ENCODE measurements around the gene NEURL1.
A peak's percentile ranks its signal among the peaks of the same experiment; 100 is the strongest.
"Not testable (repeated sequence)": the region's sequence is repeated elsewhere in the genome, so short reads cannot be mapped to it uniquely, and the experiment has no call there.

NEURL1 gene

DNA sequence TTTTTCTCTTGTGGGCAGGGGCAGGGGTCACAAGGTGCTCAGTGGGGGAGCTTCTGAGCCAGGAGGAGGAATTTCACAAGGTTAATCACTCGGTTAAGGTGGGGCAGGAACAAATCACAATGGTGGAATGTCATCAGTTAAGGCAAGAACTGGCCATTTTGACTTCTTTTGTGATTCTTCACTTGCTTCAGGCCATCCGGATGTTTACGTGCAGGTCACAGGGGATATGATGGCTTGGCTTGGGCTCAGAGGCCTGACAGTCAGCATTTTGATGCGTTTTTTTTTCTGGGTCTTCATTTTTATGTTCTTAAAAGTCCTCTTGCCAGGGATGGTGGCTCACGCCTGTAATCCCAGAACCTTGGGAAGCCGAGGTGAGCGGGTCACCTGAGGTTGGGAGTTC lies 28.5 kb downstream of the NEURL1 start:
- DNase-seq = not testable (repeated sequence)

GRCh38 chr10:103523683-103524082 lies 30.2 kb downstream of the NEURL1 start:
- no peak for DNase-seq

GRCh38 chr10:103525901-103526300 lies 32.4 kb downstream of the NEURL1 start:
- DNase-seq = no peak

- not testable (repeated sequence) for DNase-seq
Measured at GRCh38 chr10:103527476-103527875, 34.0 kb downstream of the NEURL1 start.

GRCh38 chr10:103528549-103528948 lies 35.0 kb downstream of the NEURL1 start:
- no peak for DNase-seq

DNA sequence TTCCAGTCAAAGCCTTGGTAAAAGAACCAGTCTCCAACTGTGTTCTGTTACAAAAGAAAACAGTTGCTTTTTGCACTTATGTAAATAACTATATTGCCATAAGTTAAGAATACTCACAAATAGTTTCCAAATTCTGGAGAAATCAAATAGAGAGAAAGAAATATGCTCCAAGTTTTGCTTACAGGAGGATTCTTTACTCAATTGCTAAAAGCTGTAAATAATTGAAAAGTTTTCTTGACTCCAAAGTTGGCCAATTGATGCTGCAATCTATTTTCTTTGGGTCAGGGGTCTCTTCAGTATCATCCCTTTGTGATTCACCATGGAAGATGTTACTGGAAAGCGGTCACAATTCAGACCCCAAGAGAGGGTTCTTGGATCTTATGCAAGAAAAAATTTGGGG lies 36.0 kb downstream of the NEURL1 start:
- DNase-seq = no peak

GRCh38 chr10:103533827-103534226 lies 40.3 kb downstream of the NEURL1 start:
- DNase-seq = no peak

DNA sequence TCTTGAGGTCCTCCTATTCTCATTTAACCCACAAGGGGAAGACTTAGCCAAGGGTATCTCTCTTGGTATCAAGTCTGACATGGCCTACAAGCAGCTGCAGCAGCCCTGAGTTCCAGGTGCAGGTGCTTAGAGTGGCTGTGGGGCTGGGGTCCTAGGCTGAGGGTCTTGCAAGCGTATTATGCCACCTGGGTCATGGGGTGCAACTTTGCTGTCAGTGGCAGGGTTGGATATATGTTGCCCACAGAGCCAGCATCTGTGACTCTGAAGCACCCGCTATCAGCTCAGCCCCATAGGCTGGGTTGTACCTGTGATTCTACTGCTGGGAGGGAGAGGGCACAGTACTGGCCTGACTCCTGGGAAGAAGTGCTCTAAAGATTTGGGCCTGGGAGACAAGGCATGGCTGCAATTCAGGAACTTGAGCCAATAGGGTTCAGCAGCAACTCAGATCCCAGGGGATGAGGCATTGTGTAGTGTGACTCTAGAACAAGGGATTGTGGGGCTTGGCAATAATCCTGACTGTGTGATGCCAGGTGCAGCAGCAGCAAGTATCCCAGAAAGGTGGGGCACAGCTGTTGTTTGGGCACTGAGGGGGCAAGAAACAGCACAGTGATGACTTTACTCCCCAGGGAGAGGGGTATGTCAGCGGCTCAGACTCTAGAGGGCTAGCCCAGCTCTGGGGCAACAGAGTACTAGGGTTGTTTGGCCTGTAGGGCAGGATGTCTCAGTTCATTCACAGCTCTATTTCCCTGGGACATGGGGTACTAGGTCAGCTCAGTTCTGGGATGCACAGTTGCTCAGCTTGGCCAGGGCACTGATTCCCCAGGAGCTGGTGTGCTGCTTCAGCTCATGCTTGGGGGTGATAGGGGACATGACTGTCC lies 41.4 kb downstream of the NEURL1 start:
- DNase-seq = no peak

- DNase-seq = no peak
Measured at GRCh38 chr10:103535595-103535994, 42.1 kb downstream of the NEURL1 start.

- DNase-seq = no peak
Measured at GRCh38 chr10:103539751-103540150, 46.2 kb downstream of the NEURL1 start.

GRCh38 chr10:103540722-103541121 lies 47.2 kb downstream of the NEURL1 start:
- no peak for DNase-seq

- no peak for DNase-seq
Measured at GRCh38 chr10:103541616-103542015, 48.1 kb downstream of the NEURL1 start.

DNA sequence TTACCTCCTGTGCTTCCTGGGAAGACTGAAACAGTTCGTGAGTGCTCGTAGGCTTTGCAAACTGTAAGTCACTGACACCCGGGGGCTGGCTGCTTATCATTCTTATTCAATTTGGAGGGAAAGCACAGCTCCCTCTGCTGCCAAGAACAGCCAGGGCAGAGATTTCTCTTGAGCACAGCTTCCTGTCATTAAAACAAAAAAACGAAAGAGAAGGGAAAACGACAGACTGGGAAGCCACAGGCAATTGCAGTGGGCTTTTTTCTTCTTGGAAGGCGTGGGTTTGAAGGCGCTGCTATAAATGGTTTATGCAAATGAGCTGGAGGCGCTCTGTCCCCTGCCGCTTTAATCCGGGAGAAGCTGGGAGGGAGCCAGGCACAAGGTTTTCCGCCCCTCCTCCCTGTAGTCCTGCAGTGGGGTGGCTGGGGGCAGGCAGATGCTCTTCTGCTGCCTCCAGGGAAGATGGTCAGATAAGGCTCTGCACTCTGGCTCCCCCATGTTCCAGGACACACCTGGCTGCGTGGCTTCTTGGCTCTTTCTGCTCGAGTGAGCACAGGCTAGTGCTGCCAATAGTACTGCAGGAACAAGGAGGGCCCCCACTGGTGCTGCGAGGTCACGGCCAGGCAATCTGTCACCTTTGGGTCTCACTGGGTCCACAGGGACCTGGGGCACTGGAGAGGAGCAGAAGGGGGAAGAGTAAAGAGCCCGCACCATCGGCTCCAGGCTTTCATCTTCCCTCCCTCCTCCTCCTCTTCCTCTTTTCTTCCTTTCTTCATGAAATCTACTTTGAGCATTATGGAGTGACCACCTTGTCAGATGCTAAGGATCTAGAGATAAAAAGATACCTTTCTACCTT lies 49.5 kb downstream of the NEURL1 start:
- peak; percentile 9 for DNase-seq

GRCh38 chr10:103543617-103544525 lies 50.4 kb downstream of the NEURL1 start:
- no peak for DNase-seq

DNA sequence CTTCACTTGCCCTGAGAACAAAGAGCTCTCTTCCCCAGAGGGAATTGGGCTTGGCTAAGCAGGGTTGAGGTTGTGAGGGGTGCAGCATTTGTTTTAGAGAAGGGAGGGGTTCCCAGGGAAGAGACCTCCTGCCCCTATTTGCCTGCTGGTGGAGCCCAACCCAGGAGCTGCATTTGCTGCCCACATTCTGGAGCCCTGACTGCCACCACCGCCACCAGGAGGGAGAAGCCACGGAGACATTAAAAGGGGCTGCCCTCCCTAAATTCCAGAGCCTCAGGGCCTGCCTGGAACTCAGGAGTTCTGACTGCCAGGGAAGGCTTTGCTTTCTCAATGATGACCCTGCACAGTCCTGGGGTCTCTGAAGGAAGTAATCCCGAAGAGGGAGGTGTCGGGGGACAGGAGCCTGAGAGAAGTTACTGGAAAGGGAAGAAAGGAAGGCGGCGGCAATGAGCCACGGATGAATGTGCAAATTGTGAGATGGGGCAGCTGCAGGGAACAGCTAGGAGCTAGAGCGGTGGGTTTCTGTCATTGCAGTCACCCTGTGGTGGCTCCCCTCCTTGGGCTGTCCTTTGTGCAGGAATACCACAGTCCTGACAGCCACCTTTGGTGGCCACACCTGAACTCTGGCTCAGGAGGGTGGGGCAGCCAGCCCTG lies 51.3 kb downstream of the NEURL1 start:
- DNase-seq = no peak

GRCh38 chr10:103545366-103545765 lies 51.9 kb downstream of the NEURL1 start:
- DNase-seq = no peak

DNA sequence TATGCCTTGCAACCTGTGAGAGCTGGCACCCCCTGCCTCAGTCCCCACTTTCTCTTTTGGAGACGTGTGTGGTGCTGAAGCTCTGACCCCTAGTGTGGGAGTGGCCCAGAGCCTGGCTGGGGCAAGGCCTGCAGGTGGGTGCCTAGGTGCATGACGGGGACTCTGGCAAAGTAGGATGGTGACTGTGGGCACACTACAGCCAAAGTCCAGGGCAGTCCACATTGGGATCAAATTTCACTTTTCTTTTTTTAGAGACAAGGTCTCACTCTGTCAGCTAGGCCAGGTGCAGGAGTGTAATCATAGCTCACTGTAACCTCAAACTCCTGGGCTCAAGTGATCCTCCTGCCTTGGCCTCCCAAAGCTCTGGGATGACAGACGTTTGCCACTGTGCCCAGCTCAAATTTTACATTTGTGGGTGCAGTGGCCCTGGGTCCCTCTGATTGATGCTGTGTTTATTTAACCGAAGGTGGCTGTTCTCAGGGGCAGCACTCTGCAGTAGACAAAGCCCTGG lies 52.3 kb downstream of the NEURL1 start:
- no peak for DNase-seq

DNA sequence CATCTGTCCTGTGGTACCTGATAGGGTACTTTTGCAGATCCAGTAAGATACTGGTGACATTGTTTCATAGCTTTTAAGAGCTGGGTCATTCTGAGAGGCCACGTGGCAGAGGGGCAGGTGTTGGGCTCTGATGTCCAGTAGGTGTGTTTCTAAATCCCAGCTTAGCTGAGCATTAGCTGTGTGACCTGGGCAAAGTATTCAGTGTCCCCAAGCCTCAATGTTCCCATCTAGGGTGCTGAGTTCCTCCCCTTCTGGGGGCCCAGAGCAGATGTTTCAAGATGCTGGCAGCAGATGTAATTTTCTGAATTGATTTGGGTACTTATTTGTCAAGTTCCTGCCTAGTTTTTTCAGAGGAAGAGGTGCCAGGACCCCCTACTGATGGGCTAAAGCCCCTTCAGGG lies 52.9 kb downstream of the NEURL1 start:
- DNase-seq = no peak

DNA sequence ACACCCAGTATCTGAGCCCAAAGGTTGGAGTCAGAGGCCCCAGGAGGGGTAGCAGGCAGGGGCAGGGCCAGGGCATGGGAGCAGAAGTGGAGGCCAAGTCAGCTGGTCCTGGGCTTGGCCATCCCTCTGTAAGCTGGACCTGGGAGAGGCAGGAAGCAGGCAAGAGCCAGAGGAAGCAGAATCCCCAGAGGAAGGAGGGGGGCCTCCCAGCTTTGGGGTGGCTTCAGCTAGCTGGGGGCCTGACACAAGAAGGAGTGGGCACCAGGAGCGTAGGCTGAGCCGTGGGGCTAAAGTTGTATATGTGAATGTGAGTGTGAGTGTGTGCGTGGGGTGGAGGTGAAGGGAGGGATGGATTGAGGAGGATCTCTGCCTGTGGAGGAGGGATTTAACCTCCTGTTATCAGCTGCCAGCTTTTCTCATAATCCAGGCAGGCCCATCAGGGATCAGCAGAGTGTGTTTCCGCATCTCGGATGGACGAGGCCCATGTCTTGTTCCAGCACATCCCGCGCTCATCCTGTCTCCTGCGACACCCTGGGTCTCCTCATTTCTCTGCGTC lies 54.0 kb downstream of the NEURL1 start:
- DNase-seq = no peak

- DNase-seq = no peak
Measured at GRCh38 chr10:103548006-103548405, 54.5 kb downstream of the NEURL1 start.

- no peak for DNase-seq
Measured at GRCh38 chr10:103548581-103549348, 55.3 kb downstream of the NEURL1 start.
